HUES48 (cell line): ENCODE results near the gene NR2F1-AS1.

ENCODE experiments used
- H3K27ac ChIP-seq: one replicate; pipeline ENCODE4 v1.7.0; 2013; ENCODE audit warnings: low read depth, low read length, inconsistent platforms
- H3K27me3 ChIP-seq: 2 replicates; pipeline ENCODE4 v1.6.1; 2013; ENCODE audit warnings: mild to moderate bottlenecking, low read length; ENCODE audit not compliant: control insufficient read depth, insufficient read depth
- H3K36me3 ChIP-seq: 2 replicates; pipeline ENCODE4 v1.6.1; 2013; ENCODE audit warnings: low read length; ENCODE audit not compliant: control insufficient read depth, insufficient read depth
- H3K4me1 ChIP-seq: 2 replicates; pipeline ENCODE4 v1.6.1; 2013; ENCODE audit warnings: mild to moderate bottlenecking, low read length; ENCODE audit not compliant: control insufficient read depth, insufficient read depth
- H3K4me3 ChIP-seq: 2 replicates; pipeline ENCODE4 v1.5.1; 2013; ENCODE audit warnings: mild to moderate bottlenecking, low read depth, low read length
- H3K9ac ChIP-seq: 2 replicates; pipeline ENCODE4 v1.6.1; 2013; ENCODE audit warnings: mild to moderate bottlenecking, low read depth, low read length, moderate library complexity
- H3K9me3 ChIP-seq: 2 replicates; pipeline ENCODE4 v1.6.1; 2013; ENCODE audit warnings: low read length; ENCODE audit not compliant: control insufficient read depth, insufficient read depth

Gene NR2F1-AS1

GRCh38 chr5:93586736-93587596 is 5.9 kb upstream of the NR2F1-AS1 start:
- Histone ChIP-seq H3K9me3 (no peaks in the 10 kb centered on the region), H3K36me3 (no peaks in the 10 kb centered on the region), H3K27ac (no peak overlapping the region), H3K9ac (no peak overlapping the region), H3K4me3 (no peak overlapping the region), H3K4me1 (peaks cover 12% of the 10 kb centered on the region), H3K27me3 (peaks cover 96% of the 10 kb centered on the region)

GRCh38 chr5:93585767-93586385 is 4.9 kb upstream of the NR2F1-AS1 start:
- peaks cover 96% of the 10 kb centered on the region for H3K27me3 ChIP-seq
- H3K4me3 ChIP-seq = no peak overlapping the region

GRCh38 chr5:93585041-93585766 is 4.2 kb upstream of the NR2F1-AS1 start:
- no peaks in the 10 kb centered on the region for H3K36me3 ChIP-seq
- peaks cover 23% of the 10 kb centered on the region for H3K4me1 ChIP-seq
- no peak overlapping the region for H3K27ac ChIP-seq
- no peak overlapping the region for H3K9ac ChIP-seq
- H3K4me3 ChIP-seq = peak overlapping the region; percentile 46
- no peaks in the 10 kb centered on the region for H3K9me3 ChIP-seq
- H3K27me3 ChIP-seq = peaks cover 96% of the 10 kb centered on the region

More at GRCh38 chr5:93585767-93586385, 4.9 kb upstream of the NR2F1-AS1 start:
- H3K9me3 ChIP-seq = no peaks in the 10 kb centered on the region
- peaks cover 16% of the 10 kb centered on the region for H3K4me1 ChIP-seq
- no peak overlapping the region for H3K27ac ChIP-seq
- H3K36me3 ChIP-seq = no peaks in the 10 kb centered on the region
- no peak overlapping the region for H3K9ac ChIP-seq

- Histone ChIP-seq H3K27me3 (peaks cover 96% of the 10 kb centered on the region), H3K9ac (no peak overlapping the region), H3K36me3 (no peaks in the 10 kb centered on the region), H3K27ac (no peak overlapping the region), H3K9me3 (no peaks in the 10 kb centered on the region), H3K4me3 (peak overlapping the region; percentile 52; the same call in 1 of the 2 replicates), H3K4me1 (peaks cover 28% of the 10 kb centered on the region)
These were observed 3.6 kb upstream of the NR2F1-AS1 start for GRCh38 chr5:93584596-93585040.

- peak overlapping the region; percentile 52 for H3K4me3 ChIP-seq
- no peak overlapping the region for H3K27ac ChIP-seq
- H3K36me3 ChIP-seq = no peaks in the 10 kb centered on the region
- peaks cover 96% of the 10 kb centered on the region for H3K27me3 ChIP-seq
- no peak overlapping the region for H3K9ac ChIP-seq
- peaks cover 31% of the 10 kb centered on the region for H3K4me1 ChIP-seq
- no peaks in the 10 kb centered on the region for H3K9me3 ChIP-seq
These were observed 3.0 kb upstream of the NR2F1-AS1 start for GRCh38 chr5:93583768-93584595.

GRCh38 chr5:93583439-93583767 is 2.4 kb upstream of the NR2F1-AS1 start:
- Histone ChIP-seq H3K9me3 (no peaks in the 10 kb centered on the region), H3K36me3 (no peaks in the 10 kb centered on the region), H3K27me3 (peaks cover 96% of the 10 kb centered on the region), H3K27ac (no peak overlapping the region), H3K4me1 (peaks cover 35% of the 10 kb centered on the region), H3K9ac (no peak overlapping the region), H3K4me3 (peak overlapping the region; percentile 52; the same call in 1 of the 2 replicates)

- Histone ChIP-seq H3K4me1 (peaks cover 35% of the 10 kb centered on the region), H3K36me3 (no peaks in the 10 kb centered on the region), H3K27ac (no peak within 1 kb of the TSS), H3K27me3 (peaks cover 96% of the 10 kb centered on the region), H3K4me3 (peak within 1 kb of the TSS; percentile 52), H3K9ac (no peak within 1 kb of the TSS), H3K9me3 (no peaks in the 10 kb centered on the region)
These were observed 1.8 kb upstream of the NR2F1-AS1 start, which contains the start of gene NR2F1 for GRCh38 chr5:93582677-93583438. TSS of gene NR2F1 (plus strand) at chr5:93583222. CDS start at chr5:93585024, 1,802 bp downstream.

- Histone ChIP-seq H3K4me1 (peaks cover 35% of the 10 kb centered on the region), H3K27ac (no peak overlapping the region), H3K4me3 (0 out of 2 replicates have a peak overlapping the region, but pooled peaks have one; percentile 52), H3K36me3 (no peaks in the 10 kb centered on the region), H3K9me3 (no peaks in the 10 kb centered on the region), H3K27me3 (peaks cover 96% of the 10 kb centered on the region), H3K9ac (no peak overlapping the region)
These were observed 1.1 kb upstream of the NR2F1-AS1 start for GRCh38 chr5:93582167-93582462.

- Histone ChIP-seq H3K9ac (no peak overlapping the region), H3K36me3 (no peaks in the 10 kb centered on the region), H3K27ac (no peak overlapping the region), H3K4me3 (peak overlapping the region; percentile 52), H3K9me3 (no peaks in the 10 kb centered on the region), H3K27me3 (peaks cover 96% of the 10 kb centered on the region), H3K4me1 (peaks cover 32% of the 10 kb centered on the region)
These were observed 724 bp downstream of the NR2F1-AS1 start for GRCh38 chr5:93580063-93580926.
